ENCODE data around the gene RANBP17.

Gene RANBP17

GRCh38 chr5:171306781-171307591 is 445.2 kb downstream of the RANBP17 start:
- DNase-seq: no peak

GRCh38 chr5:171307789-171308452 is 446.1 kb downstream of the RANBP17 start:
- no peak for DNase-seq

- no peak for DNase-seq
These were observed 446.8 kb downstream of the RANBP17 start, which contains the start of gene TLX3 for GRCh38 chr5:171308453-171309275. TSS of gene TLX3 (plus strand) at chr5:171309248. CDS start at chr5:171309366, 118 bp downstream.

GRCh38 chr5:171309276-171310211 is 447.7 kb downstream of the RANBP17 start:
- DNase-seq: no peak

GRCh38 chr5:171310212-171310818 is 448.5 kb downstream of the RANBP17 start:
- no peak for DNase-seq

GRCh38 chr5:171310819-171311321 is 449.1 kb downstream of the RANBP17 start:
- DNase-seq: no peak

GRCh38 chr5:171311322-171312077 is 449.7 kb downstream of the RANBP17 start:
- no peak for DNase-seq

GRCh38 chr5:171312129-171312974 is 450.5 kb downstream of the RANBP17 start:
- DNase-seq: no peak

GRCh38 chr5:171313481-171314206 is 451.8 kb downstream of the RANBP17 start:
- no peak for DNase-seq

- no peak for DNase-seq
These were observed 453.0 kb downstream of the RANBP17 start for GRCh38 chr5:171314728-171315385.

GRCh38 chr5:171315386-171315891 is 453.6 kb downstream of the RANBP17 start:
- no peak for DNase-seq

GRCh38 chr5:171315925-171316257 is 454.1 kb downstream of the RANBP17 start:
- DNase-seq: no peak

- DNase-seq: no peak
These were observed 454.7 kb downstream of the RANBP17 start for GRCh38 chr5:171316258-171317121.

GRCh38 chr5:171317230-171317629 is 455.4 kb downstream of the RANBP17 start:
- DNase-seq: no peak

- no peak for DNase-seq
These were observed 456.2 kb downstream of the RANBP17 start for GRCh38 chr5:171318026-171318425.

GRCh38 chr5:171321447-171321846 is 459.6 kb downstream of the RANBP17 start:
- DNase-seq: no peak

- no peak for DNase-seq
These were observed 460.7 kb downstream of the RANBP17 start for GRCh38 chr5:171322527-171322926.
